ENCODE results near the gene SBF2. TPM values are rescaled to one million over a fixed set of nuclear protein-coding genes. Genes with fewer than 3 reads are reported as not detected.

The SBF2 gene
- total RNA-seq, 2 experiments from 2014 or later: 14.2 to 15.2 TPM

GRCh38 chr11:10144954-10145353, 149.1 kb downstream of the SBF2 start:
- CTCF ChIA-PET: no interaction called here
- intact Hi-C loops (cut with DNase I, micrococcal nuclease): no loop called here
- H3K4me3 ChIP-seq (ENCODE audit: low read length): no peak overlapping the region

GRCh38 chr11:10139656-10140055, 154.4 kb downstream of the SBF2 start:
- no peak for TF ChIP-seq CTCF (IDR thresholded peaks at IDR 0.05)
- Mint-ChIP-seq H3K4me3 (no peak overlapping the region), H3K27me3 (no peaks in the 10 kb centered on the region), H3K4me1 (ENCODE audit: low read depth) (no peaks in the 10 kb centered on the region), H3K9me3 (peaks cover 7% of the 10 kb centered on the region), H3K36me3 (ENCODE audit: low read depth) (peaks cover 28% of the 10 kb centered on the region), H3K27ac (no peak overlapping the region)
- POLR2A ChIA-PET: no interaction called here
- no peaks in the 10 kb centered on the region for H3K27me3 ChIP-seq (ENCODE audit: control insufficient read depth in 1 of 2, insufficient read depth in 2 of 2, low read length in 2 of 2)
- DNase-seq (no peak), ATAC-seq (ENCODE audit: poor library complexity) (no peak)
- no peaks in the 10 kb centered on the region for H3K36me3 ChIP-seq (ENCODE audit: insufficient read depth, low read length)
- no peak overlapping the region for H3K4me3 ChIP-seq (ENCODE audit: low read length)
- peaks cover 0 to 6% of the 10 kb centered on the region in 2 experiments for H3K9me3 ChIP-seq (ENCODE audit: control insufficient read depth in 1 of 2, insufficient read depth in 1 of 2, low read length in 2 of 2)
- CTCF ChIA-PET: no interaction called here
- intact Hi-C loops (cut with DNase I, micrococcal nuclease): no loop called here
- no peaks in the 10 kb centered on the region for H3K4me1 ChIP-seq (ENCODE audit: insufficient read depth, low read length)
- no peak overlapping the region for H3K27ac ChIP-seq (ENCODE audit: low read depth in 1 of 2, low read length in 2 of 2)

More at GRCh38 chr11:10144954-10145353, 149.1 kb downstream of the SBF2 start:
- no peaks in the 10 kb centered on the region for H3K4me1 ChIP-seq (ENCODE audit: insufficient read depth, low read length)
- Mint-ChIP-seq H3K4me3 (no peak overlapping the region), H3K4me1 (ENCODE audit: low read depth) (no peaks in the 10 kb centered on the region), H3K27ac (no peak overlapping the region), H3K36me3 (ENCODE audit: low read depth) (no peaks in the 10 kb centered on the region), H3K9me3 (peaks cover 3% of the 10 kb centered on the region), H3K27me3 (no peaks in the 10 kb centered on the region)
- H3K27me3 ChIP-seq (ENCODE audit: control insufficient read depth in 1 of 2, insufficient read depth in 2 of 2, low read length in 2 of 2): no peaks in the 10 kb centered on the region
- no peaks in the 10 kb centered on the region for H3K9me3 ChIP-seq (ENCODE audit: control insufficient read depth in 1 of 2, insufficient read depth in 1 of 2, low read length in 2 of 2)
- H3K27ac ChIP-seq (ENCODE audit: low read depth in 1 of 2, low read length in 2 of 2): no peak overlapping the region
- no peak for TF ChIP-seq CTCF (IDR thresholded peaks at IDR 0.05)
- no peaks in the 10 kb centered on the region for H3K36me3 ChIP-seq (ENCODE audit: insufficient read depth, low read length)
- POLR2A ChIA-PET: no interaction called here
- no peak for ATAC-seq (ENCODE audit: poor library complexity)
- DNase-seq: no peak

DNA sequence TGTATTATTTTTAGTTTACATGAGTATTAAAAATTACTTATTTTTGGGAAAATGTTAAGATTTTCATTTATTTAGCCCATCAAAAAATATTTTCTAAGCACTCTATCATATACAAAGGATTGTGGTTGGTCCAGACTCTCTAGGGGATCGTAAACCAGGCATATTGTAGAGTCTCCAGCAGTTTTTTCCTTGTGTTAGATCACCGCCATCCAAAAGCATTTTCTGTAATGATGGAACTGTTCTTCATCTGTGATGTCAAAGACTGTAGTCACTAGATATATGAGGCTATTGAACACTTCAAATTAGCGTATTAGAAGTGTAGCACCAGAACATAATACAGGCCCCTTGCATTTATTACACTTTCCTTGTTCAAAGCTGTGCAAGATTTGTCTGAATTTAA, 154.9 kb downstream of the SBF2 start:
- no peak overlapping the region for H3K4me3 ChIP-seq (ENCODE audit: low read length)
- DNase-seq: no peak
- no peaks in the 10 kb centered on the region for H3K27me3 Mint-ChIP-seq
- ChIA-PET POLR2A (no interaction called here), CTCF (no interaction called here)
- no peaks in the 10 kb centered on the region for H3K4me1 Mint-ChIP-seq (ENCODE audit: low read depth)
- H3K27me3 ChIP-seq (ENCODE audit: control insufficient read depth in 1 of 2, insufficient read depth in 2 of 2, low read length in 2 of 2): no peaks in the 10 kb centered on the region
- intact Hi-C loops (cut with DNase I, micrococcal nuclease): no loop called here
- H3K4me3 Mint-ChIP-seq: no peak overlapping the region
- no peaks in the 10 kb centered on the region for H3K4me1 ChIP-seq (ENCODE audit: insufficient read depth, low read length)
- no peak overlapping the region for H3K27ac ChIP-seq (ENCODE audit: low read depth in 1 of 2, low read length in 2 of 2)
- peaks cover 30% of the 10 kb centered on the region for H3K36me3 Mint-ChIP-seq (ENCODE audit: low read depth)
- H3K27ac Mint-ChIP-seq: no peak overlapping the region
- H3K36me3 ChIP-seq (ENCODE audit: insufficient read depth, low read length): no peaks in the 10 kb centered on the region
- H3K9me3 ChIP-seq (ENCODE audit: control insufficient read depth in 1 of 2, insufficient read depth in 1 of 2, low read length in 2 of 2): peaks cover 0 to 7% of the 10 kb centered on the region in 2 experiments
- no peak for TF ChIP-seq CTCF (IDR thresholded peaks at IDR 0.05)
- H3K9me3 Mint-ChIP-seq: peaks cover 7% of the 10 kb centered on the region
- no peak for ATAC-seq (ENCODE audit: poor library complexity)
